LNCAP (cell line): ENCODE data around the gene UBE2D1.

Source experiments
- TF ChIP-seq, protein P1 (sequence below): fragments of 450-650 bp; IDR thresholded peaks from 2 replicates; pipeline ENCODE4 v1.5.1; 2017; ENCODE audit warnings: mild to moderate bottlenecking

UBE2D1 gene

GRCh38 chr10:58334817-58335305 is at the start of gene UBE2D1:
TSS of gene UBE2D1 (plus strand) at chr10:58335006. CDS start at chr10:58335202, 196 bp downstream.
- TF ChIP-seq, protein P1, sequence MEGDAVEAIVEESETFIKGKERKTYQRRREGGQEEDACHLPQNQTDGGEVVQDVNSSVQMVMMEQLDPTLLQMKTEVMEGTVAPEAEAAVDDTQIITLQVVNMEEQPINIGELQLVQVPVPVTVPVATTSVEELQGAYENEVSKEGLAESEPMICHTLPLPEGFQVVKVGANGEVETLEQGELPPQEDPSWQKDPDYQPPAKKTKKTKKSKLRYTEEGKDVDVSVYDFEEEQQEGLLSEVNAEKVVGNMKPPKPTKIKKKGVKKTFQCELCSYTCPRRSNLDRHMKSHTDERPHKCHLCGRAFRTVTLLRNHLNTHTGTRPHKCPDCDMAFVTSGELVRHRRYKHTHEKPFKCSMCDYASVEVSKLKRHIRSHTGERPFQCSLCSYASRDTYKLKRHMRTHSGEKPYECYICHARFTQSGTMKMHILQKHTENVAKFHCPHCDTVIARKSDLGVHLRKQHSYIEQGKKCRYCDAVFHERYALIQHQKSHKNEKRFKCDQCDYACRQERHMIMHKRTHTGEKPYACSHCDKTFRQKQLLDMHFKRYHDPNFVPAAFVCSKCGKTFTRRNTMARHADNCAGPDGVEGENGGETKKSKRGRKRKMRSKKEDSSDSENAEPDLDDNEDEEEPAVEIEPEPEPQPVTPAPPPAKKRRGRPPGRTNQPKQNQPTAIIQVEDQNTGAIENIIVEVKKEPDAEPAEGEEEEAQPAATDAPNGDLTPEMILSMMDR = no peak

DNA sequence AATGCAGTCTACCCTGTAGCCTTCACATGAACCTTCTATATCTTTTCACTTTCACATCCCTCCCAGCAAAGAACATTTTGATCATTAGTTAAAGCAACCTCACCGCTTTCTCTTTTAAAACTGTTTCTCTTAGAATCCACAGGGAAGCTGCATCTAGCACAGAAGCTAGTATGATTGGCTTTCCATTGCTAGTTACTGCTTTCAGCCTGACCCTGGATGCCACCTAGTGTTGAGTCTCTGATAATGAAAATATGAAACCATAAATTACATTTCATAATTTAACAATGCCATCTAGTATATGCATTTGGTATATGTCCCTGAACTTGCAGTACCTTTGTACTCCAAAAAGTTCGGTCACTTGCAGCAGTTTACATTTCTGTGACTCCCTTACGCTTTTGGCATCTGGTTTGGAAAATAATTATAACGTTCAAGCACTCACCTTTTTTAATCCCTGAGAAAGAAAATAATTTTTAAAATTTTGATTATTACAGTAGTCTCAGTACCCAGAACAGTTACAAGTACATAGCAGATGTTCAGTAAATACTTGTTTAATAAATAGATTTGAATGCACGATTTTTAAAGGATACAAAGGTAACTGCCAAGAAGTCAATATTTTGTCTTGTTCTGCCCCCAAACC is 43.1 kb upstream of the UBE2D1 start:
- TF ChIP-seq, protein P1 = peak; percentile 78

DNA sequence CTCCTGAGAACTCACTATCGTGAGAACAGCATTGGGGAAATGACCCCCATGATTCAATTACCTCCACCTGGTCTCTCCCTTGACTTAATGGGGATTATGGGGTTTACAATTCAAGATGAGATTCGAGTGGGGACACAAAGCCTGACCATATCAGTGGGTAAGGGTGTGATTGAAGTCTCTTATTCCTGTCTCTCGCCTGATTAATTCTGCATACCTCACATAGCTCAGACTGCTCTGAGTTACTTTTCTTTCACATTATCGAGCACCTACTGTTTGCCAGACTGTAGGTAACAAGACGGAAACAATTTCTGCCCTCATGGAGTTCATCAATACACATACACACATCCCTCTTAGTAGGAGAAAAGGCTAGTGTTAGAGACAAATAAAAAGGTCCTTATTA is 40.8 kb upstream of the UBE2D1 start:
- TF ChIP-seq, protein P1 = no peak

- TF ChIP-seq, protein P1 = peak; percentile 90
Measured at GRCh38 chr10:58299580-58299979, 35.2 kb upstream of the UBE2D1 start.

GRCh38 chr10:58300676-58301075 is 34.1 kb upstream of the UBE2D1 start:
- TF ChIP-seq, protein P1 = no peak

DNA sequence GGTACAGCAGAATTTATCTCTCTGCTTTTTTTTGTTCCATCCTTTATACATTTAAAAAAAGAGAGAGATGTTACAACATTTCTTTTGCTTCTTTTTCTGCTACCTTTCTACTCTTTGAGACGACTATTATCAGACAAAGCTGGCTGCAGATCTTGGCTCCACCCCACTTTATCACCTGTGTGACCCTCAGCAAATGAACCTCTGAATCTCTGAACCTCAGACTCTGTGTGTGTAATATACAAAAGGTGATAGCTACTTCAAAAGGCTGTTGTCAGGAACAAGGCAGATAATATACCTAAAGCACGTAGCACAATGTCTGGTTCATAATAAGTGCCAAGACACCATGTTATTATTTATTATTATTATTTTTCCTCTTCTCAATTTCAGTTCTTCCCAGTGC is 32.6 kb upstream of the UBE2D1 start:
- TF ChIP-seq, protein P1 = no peak

DNA sequence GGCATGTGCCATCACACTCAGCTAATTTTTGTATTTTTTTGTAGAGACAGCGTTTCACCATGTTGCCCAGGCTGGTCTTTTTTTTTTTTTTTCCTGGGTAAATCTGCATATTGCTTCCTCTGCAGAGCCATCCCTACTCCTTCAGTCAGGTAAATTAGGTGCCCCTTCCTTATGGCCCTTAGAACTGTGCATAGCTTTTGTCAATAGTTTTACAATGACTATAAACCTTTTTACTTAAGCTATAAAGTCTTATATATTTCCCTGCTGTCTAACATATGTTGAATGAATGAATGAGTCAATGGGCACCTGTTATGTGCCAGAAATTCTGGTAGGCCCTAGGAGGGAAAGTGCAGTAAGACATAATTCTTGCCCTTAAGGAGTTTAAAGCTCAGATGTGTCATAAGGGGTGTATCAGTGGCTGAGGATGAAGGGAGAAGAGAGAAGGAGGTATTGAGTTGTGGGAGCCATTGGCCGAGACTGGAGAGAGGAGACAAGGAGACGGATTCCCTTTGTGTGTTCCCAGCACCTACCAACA is 30.6 kb upstream of the UBE2D1 start:
- TF ChIP-seq, protein P1 = no peak
